ENCODE results near the gene PLD5.
"Not testable (repeated sequence)": the region's sequence is repeated elsewhere in the genome, so short reads cannot be mapped to it uniquely, and the experiment has no call there.

Gene PLD5

GRCh38 chr1:242187816-242188215 is 336.7 kb downstream of the PLD5 start:
- Histone ChIP-seq H2AFZ (ENCODE audit: low read depth) (no peak overlapping the region), H3K27ac (no peak overlapping the region), H3K36me3 (ENCODE audit: insufficient read depth) (no peaks in the 10 kb centered on the region), H3K9ac (no peak overlapping the region), H3K27me3 (ENCODE audit: insufficient read depth, low read depth) (no peaks in the 10 kb centered on the region), H3K4me1 (ENCODE audit: low read depth, poor library complexity, severe bottlenecking) (no peaks in the 10 kb centered on the region), H3K4me3 (IDR thresholded peaks at IDR 0.05; ENCODE audit: insufficient read depth, low read depth, low read length) (no peak overlapping the region), H3K79me2 (ENCODE audit: insufficient read depth, low read depth) (no peaks in the 10 kb centered on the region), H4K20me1 (ENCODE audit: insufficient read depth) (no peaks in the 10 kb centered on the region), H3K4me2 (no peak overlapping the region)
- no peak for TF ChIP-seq CTCF (conservative IDR thresholded peaks at IDR 0.05; ENCODE audit: low read depth, low read length)

- Histone ChIP-seq H3K4me3 (IDR thresholded peaks at IDR 0.05; ENCODE audit: insufficient read depth, low read depth, low read length) (no peak overlapping the region), H2AFZ (ENCODE audit: low read depth) (no peak overlapping the region), H3K27me3 (ENCODE audit: insufficient read depth, low read depth) (no peaks in the 10 kb centered on the region), H3K9ac (no peak overlapping the region), H3K79me2 (ENCODE audit: insufficient read depth, low read depth) (no peaks in the 10 kb centered on the region), H4K20me1 (ENCODE audit: insufficient read depth) (no peaks in the 10 kb centered on the region), H3K27ac (no peak overlapping the region), H3K4me1 (ENCODE audit: low read depth, poor library complexity, severe bottlenecking) (no peaks in the 10 kb centered on the region), H3K4me2 (no peak overlapping the region), H3K36me3 (ENCODE audit: insufficient read depth) (no peaks in the 10 kb centered on the region)
- no peak for TF ChIP-seq CTCF (conservative IDR thresholded peaks at IDR 0.05; ENCODE audit: low read depth, low read length)
Observed at GRCh38 chr1:242187171-242187570, 337.3 kb downstream of the PLD5 start.

GRCh38 chr1:242185731-242186130 is 338.8 kb downstream of the PLD5 start:
- Histone ChIP-seq H3K27ac (no peak overlapping the region), H3K36me3 (ENCODE audit: insufficient read depth) (no peaks in the 10 kb centered on the region), H3K79me2 (ENCODE audit: insufficient read depth, low read depth) (no peaks in the 10 kb centered on the region), H3K4me2 (no peak overlapping the region), H3K4me3 (IDR thresholded peaks at IDR 0.05; ENCODE audit: insufficient read depth, low read depth, low read length) (no peak overlapping the region), H4K20me1 (ENCODE audit: insufficient read depth) (no peaks in the 10 kb centered on the region), H2AFZ (ENCODE audit: low read depth) (no peak overlapping the region), H3K9ac (no peak overlapping the region), H3K27me3 (ENCODE audit: insufficient read depth, low read depth) (no peaks in the 10 kb centered on the region), H3K4me1 (ENCODE audit: low read depth, poor library complexity, severe bottlenecking) (no peaks in the 10 kb centered on the region)
- TF ChIP-seq CTCF (conservative IDR thresholded peaks at IDR 0.05; ENCODE audit: low read depth, low read length), result no peak

GRCh38 chr1:242184955-242185354 is 339.5 kb downstream of the PLD5 start:
- no peak for TF ChIP-seq CTCF (conservative IDR thresholded peaks at IDR 0.05; ENCODE audit: low read depth, low read length)
- Histone ChIP-seq H2AFZ (ENCODE audit: low read depth) (no peak overlapping the region), H4K20me1 (ENCODE audit: insufficient read depth) (no peaks in the 10 kb centered on the region), H3K36me3 (ENCODE audit: insufficient read depth) (no peaks in the 10 kb centered on the region), H3K4me1 (ENCODE audit: low read depth, poor library complexity, severe bottlenecking) (no peaks in the 10 kb centered on the region), H3K9ac (no peak overlapping the region), H3K4me3 (IDR thresholded peaks at IDR 0.05; ENCODE audit: insufficient read depth, low read depth, low read length) (no peak overlapping the region), H3K27ac (no peak overlapping the region), H3K27me3 (ENCODE audit: insufficient read depth, low read depth) (no peaks in the 10 kb centered on the region), H3K79me2 (ENCODE audit: insufficient read depth, low read depth) (no peaks in the 10 kb centered on the region), H3K4me2 (no peak overlapping the region)

- not testable (repeated sequence) for H3K27me3 ChIP-seq (ENCODE audit: insufficient read depth, low read depth); H3K4me3 ChIP-seq (IDR thresholded peaks at IDR 0.05; ENCODE audit: insufficient read depth, low read depth, low read length); H3K36me3 ChIP-seq (ENCODE audit: insufficient read depth)
Observed at GRCh38 chr1:242179767-242180166, 344.7 kb downstream of the PLD5 start.

More at GRCh38 chr1:242179767-242180166, 344.7 kb downstream of the PLD5 start:
- H3K27ac ChIP-seq; H3K4me1 ChIP-seq (ENCODE audit: low read depth, poor library complexity, severe bottlenecking); H2AFZ ChIP-seq (ENCODE audit: low read depth); H3K79me2 ChIP-seq (ENCODE audit: insufficient read depth, low read depth); H3K4me2 ChIP-seq; H3K9ac ChIP-seq; H4K20me1 ChIP-seq (ENCODE audit: insufficient read depth): not testable (repeated sequence)

Measured in KMS-11 (cell line).